HG02970 (cell line): ENCODE results near the gene RAPSN.
"Not testable (repeated sequence)": the region's sequence is repeated elsewhere in the genome, so short reads cannot be mapped to it uniquely, and the experiment has no call there.

Source experiments
- ATAC-seq: cut with Tn5 transposase; IDR thresholded peaks from one replicate; pipeline ENCODE4 v1.9.1; 2021; ENCODE audit warnings: mild to moderate bottlenecking, moderate library complexity, moderate number of reproducible peaks; ENCODE audit not compliant: unreplicated experiment, low FRiP score

The RAPSN gene

GRCh38 chr11:47466701-47467250 is 17.8 kb upstream of the RAPSN start:
- no peak for ATAC-seq

- no peak for ATAC-seq
Measured at GRCh38 chr11:47466201-47466600, 17.3 kb upstream of the RAPSN start.

- no peak for ATAC-seq
Measured at GRCh38 chr11:47464483-47464882, 15.5 kb upstream of the RAPSN start.

- no peak for ATAC-seq
Measured at GRCh38 chr11:47461876-47462275, 12.9 kb upstream of the RAPSN start.

GRCh38 chr11:47460571-47461235 is 11.8 kb upstream of the RAPSN start:
- no peak for ATAC-seq

GRCh38 chr11:47454258-47454671 is 5.3 kb upstream of the RAPSN start:
- not testable (repeated sequence) for ATAC-seq

- ATAC-seq, result no peak
Measured at GRCh38 chr11:47453365-47453764, 4.4 kb upstream of the RAPSN start.

GRCh38 chr11:47451990-47452389 is 3.1 kb upstream of the RAPSN start:
- no peak for ATAC-seq

- no peak for ATAC-seq
Measured at GRCh38 chr11:47451436-47451835, 2.5 kb upstream of the RAPSN start.

GRCh38 chr11:47449541-47449940 is 605 bp upstream of the RAPSN start:
- ATAC-seq, result no peak

GRCh38 chr11:47447906-47448305 is 1.0 kb downstream of the RAPSN start:
- ATAC-seq, result no peak

- no peak for ATAC-seq
Measured at GRCh38 chr11:47446833-47447232, 2.1 kb downstream of the RAPSN start.

GRCh38 chr11:47445840-47446239 is 3.1 kb downstream of the RAPSN start:
- ATAC-seq, result no peak

GRCh38 chr11:47443817-47444216 is 5.1 kb downstream of the RAPSN start:
- no peak for ATAC-seq

GRCh38 chr11:47443028-47443700 is 5.8 kb downstream of the RAPSN start:
- no peak for ATAC-seq

- no peak for ATAC-seq
Measured at GRCh38 chr11:47442514-47442913, 6.4 kb downstream of the RAPSN start.

GRCh38 chr11:47441421-47441820 is 7.5 kb downstream of the RAPSN start:
- no peak for ATAC-seq

- ATAC-seq, result no peak
Measured at GRCh38 chr11:47440054-47440476, 8.9 kb downstream of the RAPSN start.

- no peak for ATAC-seq
Measured at GRCh38 chr11:47438721-47439120, 10.2 kb downstream of the RAPSN start.

- ATAC-seq, result no peak
Measured at GRCh38 chr11:47437746-47438418, 11.1 kb downstream of the RAPSN start.

- no peak for ATAC-seq
Measured at GRCh38 chr11:47437218-47437745, 11.7 kb downstream of the RAPSN start.
